ENCODE results near the gene RPA4. TPM values are rescaled to one million over a fixed set of nuclear protein-coding genes. Genes with fewer than 3 reads are reported as not detected.

Gene RPA4
- total and polyA plus RNA-seq, 2 experiments from 2014 or later = 1.0 to 1.4 TPM

DNA sequence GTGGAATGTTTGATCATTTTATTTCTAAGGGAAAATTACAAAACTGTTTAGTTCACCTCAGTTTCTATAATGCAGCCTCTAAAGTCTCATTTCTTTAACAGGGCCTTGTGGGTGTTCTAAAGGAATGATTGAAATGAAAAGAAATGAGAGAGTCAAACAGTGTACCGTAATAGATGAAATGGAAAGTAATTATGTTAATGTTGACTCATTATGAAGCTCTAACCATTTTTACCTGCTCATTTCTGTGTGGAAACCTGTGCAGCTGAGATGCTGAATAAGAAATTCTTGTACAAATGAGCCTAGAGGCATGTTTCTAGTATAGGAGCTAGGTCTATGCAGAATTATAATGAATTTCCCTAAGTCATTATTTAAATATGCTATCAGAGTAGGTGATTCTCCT lies 45.2 kb upstream of the RPA4 start (continued):
- TF ChIP-seq, protein P1, sequence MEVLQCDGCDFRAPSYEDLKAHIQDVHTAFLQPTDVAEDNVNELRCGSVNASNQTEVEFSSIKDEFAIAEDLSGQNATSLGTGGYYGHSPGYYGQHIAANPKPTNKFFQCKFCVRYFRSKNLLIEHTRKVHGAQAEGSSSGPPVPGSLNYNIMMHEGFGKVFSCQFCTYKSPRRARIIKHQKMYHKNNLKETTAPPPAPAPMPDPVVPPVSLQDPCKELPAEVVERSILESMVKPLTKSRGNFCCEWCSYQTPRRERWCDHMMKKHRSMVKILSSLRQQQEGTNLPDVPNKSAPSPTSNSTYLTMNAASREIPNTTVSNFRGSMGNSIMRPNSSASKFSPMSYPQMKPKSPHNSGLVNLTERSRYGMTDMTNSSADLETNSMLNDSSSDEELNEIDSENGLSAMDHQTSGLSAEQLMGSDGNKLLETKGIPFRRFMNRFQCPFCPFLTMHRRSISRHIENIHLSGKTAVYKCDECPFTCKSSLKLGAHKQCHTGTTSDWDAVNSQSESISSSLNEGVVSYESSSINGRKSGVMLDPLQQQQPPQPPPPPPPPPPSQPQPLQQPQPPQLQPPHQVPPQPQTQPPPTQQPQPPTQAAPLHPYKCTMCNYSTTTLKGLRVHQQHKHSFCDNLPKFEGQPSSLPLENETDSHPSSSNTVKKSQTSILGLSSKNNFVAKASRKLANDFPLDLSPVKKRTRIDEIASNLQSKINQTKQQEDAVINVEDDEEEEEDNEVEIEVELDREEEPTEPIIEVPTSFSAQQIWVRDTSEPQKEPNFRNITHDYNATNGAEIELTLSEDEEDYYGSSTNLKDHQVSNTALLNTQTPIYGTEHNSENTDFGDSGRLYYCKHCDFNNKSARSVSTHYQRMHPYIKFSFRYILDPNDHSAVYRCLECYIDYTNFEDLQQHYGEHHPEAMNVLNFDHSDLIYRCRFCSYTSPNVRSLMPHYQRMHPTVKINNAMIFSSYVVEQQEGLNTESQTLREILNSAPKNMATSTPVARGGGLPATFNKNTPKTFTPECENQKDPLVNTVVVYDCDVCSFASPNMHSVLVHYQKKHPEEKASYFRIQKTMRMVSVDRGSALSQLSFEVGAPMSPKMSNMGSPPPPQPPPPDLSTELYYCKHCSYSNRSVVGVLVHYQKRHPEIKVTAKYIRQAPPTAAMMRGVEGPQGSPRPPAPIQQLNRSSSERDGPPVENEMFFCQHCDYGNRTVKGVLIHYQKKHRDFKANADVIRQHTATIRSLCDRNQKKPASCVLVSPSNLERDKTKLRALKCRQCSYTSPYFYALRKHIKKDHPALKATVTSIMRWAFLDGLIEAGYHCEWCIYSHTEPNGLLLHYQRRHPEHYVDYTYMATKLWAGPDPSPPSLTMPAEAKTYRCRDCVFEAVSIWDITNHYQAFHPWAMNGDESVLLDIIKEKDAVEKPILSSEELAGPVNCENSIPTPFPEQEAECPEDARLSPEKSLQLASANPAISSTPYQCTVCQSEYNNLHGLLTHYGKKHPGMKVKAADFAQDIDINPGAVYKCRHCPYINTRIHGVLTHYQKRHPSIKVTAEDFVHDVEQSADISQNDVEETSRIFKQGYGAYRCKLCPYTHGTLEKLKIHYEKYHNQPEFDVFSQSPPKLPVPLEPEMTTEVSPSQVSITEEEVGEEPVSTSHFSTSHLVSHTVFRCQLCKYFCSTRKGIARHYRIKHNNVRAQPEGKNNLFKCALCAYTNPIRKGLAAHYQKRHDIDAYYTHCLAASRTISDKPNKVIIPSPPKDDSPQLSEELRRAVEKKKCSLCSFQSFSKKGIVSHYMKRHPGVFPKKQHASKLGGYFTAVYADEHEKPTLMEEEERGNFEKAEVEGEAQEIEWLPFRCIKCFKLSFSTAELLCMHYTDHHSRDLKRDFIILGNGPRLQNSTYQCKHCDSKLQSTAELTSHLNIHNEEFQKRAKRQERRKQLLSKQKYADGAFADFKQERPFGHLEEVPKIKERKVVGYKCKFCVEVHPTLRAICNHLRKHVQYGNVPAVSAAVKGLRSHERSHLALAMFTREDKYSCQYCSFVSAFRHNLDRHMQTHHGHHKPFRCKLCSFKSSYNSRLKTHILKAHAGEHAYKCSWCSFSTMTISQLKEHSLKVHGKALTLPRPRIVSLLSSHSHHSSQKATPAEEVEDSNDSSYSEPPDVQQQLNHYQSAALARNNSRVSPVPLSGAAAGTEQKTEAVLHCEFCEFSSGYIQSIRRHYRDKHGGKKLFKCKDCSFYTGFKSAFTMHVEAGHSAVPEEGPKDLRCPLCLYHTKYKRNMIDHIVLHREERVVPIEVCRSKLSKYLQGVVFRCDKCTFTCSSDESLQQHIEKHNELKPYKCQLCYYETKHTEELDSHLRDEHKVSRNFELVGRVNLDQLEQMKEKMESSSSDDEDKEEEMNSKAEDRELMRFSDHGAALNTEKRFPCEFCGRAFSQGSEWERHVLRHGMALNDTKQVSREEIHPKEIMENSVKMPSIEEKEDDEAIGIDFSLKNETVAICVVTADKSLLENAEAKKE (CRISPR knock-in tag; IDR thresholded peaks at IDR 0.05) = no peak
- TF ChIP-seq EZH2phosphoT487 (IDR thresholded peaks at IDR 0.05; ENCODE audit: unreplicated experiment) (no peak), CREB1 (CRISPR knock-in tag; IDR thresholded peaks at IDR 0.05; ENCODE audit: low read depth) (no peak), JUNB (IDR thresholded peaks at IDR 0.05; ENCODE audit: unreplicated experiment) (no peak), ZNF331 (CRISPR knock-in tag; IDR thresholded peaks at IDR 0.05; ENCODE audit: low read depth) (no peak)

DNA sequence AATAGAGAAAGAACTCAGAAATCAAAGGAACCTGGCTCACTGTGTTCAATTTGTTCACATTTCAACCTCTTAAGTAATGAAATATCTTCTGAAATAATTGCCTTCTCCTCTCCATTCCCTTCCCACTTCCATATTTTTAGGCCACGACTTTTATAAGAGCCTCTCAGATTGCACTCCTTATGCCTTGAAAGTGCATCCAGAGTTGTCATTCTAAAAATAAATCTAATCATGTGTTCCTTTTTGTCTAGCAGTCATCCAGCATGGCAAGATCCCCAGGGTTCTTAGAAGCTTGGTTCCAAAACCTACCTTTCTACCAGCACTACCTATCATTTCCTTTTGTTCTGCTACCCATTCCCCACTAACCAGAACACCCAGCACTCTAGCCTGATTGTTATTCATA lies 42.4 kb upstream of the RPA4 start:
- Histone ChIP-seq H3K36me3 (ENCODE audit: insufficient read depth) (no peaks in the 10 kb centered on the region), H3K79me2 (replicated peaks; ENCODE audit: insufficient read depth) (no peaks in the 10 kb centered on the region), H3K27me3 (ENCODE audit: insufficient read depth) (no peaks in the 10 kb centered on the region), H3K4me3 (no peak overlapping the region), H3K9me2 (ENCODE audit: insufficient read depth) (no peaks in the 10 kb centered on the region), H3K4me1 (ENCODE audit: insufficient read depth) (peaks cover 30% of the 10 kb centered on the region), H3F3A (replicated peaks; ENCODE audit: low read depth) (no peaks in the 10 kb centered on the region), H3K4me2 (peak overlapping the region; percentile 38; the same call in 1 of the 2 replicates), H4K20me1 (replicated peaks; ENCODE audit: insufficient read depth) (no peaks in the 10 kb centered on the region), H2AFZ (no peak overlapping the region), H3K27ac (ENCODE audit: low read depth) (peak overlapping the region; percentile 91; the same call in 1 of the 2 replicates)
- peak overlapping the region; percentile 54 for H3K27ac Mint-ChIP-seq
- H3K36me3 Mint-ChIP-seq (ENCODE audit: low read depth) = no peaks in the 10 kb centered on the region
- H3K9me3 Mint-ChIP-seq = no peaks in the 10 kb centered on the region
- no peak overlapping the region for H3K4me3 Mint-ChIP-seq
- DNase-seq (ENCODE audit: low spot score) = no peak
- peaks cover 34% of the 10 kb centered on the region for H3K4me1 Mint-ChIP-seq
- H3K27me3 Mint-ChIP-seq (ENCODE audit: insufficient read depth, low read depth, poor library complexity) = no peaks in the 10 kb centered on the region
- no peak for ATAC-seq
- TF ChIP-seq, protein P1 (CRISPR knock-in tag; IDR thresholded peaks at IDR 0.05) = no peak
- TF ChIP-seq EZH2phosphoT487 (IDR thresholded peaks at IDR 0.05; ENCODE audit: unreplicated experiment) = no peak
- TF ChIP-seq POLR2AphosphoS5 (IDR thresholded peaks at IDR 0.05; ENCODE audit: low read depth) = no peak
- no peak for TF ChIP-seq ZNF331 (CRISPR knock-in tag; IDR thresholded peaks at IDR 0.05; ENCODE audit: low read depth)
- TF ChIP-seq EZH2 (IDR thresholded peaks at IDR 0.05; ENCODE audit: low read depth, unreplicated experiment) = no peak
- TF ChIP-seq, protein P2, sequence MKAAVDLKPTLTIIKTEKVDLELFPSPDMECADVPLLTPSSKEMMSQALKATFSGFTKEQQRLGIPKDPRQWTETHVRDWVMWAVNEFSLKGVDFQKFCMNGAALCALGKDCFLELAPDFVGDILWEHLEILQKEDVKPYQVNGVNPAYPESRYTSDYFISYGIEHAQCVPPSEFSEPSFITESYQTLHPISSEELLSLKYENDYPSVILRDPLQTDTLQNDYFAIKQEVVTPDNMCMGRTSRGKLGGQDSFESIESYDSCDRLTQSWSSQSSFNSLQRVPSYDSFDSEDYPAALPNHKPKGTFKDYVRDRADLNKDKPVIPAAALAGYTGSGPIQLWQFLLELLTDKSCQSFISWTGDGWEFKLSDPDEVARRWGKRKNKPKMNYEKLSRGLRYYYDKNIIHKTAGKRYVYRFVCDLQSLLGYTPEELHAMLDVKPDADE (IDR thresholded peaks at IDR 0.05) = no peak
- no peak for TF ChIP-seq JUNB (IDR thresholded peaks at IDR 0.05; ENCODE audit: unreplicated experiment)
- no peak for TF ChIP-seq NANOG (IDR thresholded peaks at IDR 0.05; ENCODE audit: borderline replicate concordance)

All from GM23338 (cell line).